Kidney (tissue), 14 donors: ENCODE measurements around the gene FAS. TPM values are rescaled to one million over a fixed set of nuclear protein-coding genes. Genes with fewer than 3 reads are reported as not detected.

Experiments
- DNase-seq, 5 donors: peaks; one replicate each; pipeline ENCODE4 v3.0.0-alpha.2; 2013 to 2020
- FAIRE-seq: peaks from 2 replicates; lab custom pipeline; 2012; peaks lifted over from hg19 to GRCh38; lab: Jason Lieb, UNC
- H3K27ac ChIP-seq, 2 donors: one replicate each; pipeline ENCODE4 v1.7.0; 2013; ENCODE audit warnings: low read depth in 2 of 2, low read length in 2 of 2, inconsistent platforms in 1 of 2
- H3K27me3 ChIP-seq: one replicate; pipeline ENCODE4 v1.7.1; 2013; ENCODE audit warnings: low read length, inconsistent platforms; ENCODE audit not compliant: control insufficient read depth, insufficient read depth
- H3K36me3 ChIP-seq, 3 donors: one replicate each; pipeline versions ENCODE4 v1.7.0 to v1.7.1; 2013; ENCODE audit warnings: low read length in 3 of 3, control low read depth in 1 of 3, inconsistent platforms in 1 of 3; ENCODE audit not compliant: insufficient read depth in 3 of 3, control insufficient read depth in 2 of 3
- H3K4me1 ChIP-seq, 3 donors: one replicate each; pipeline versions ENCODE4 v1.7.0 to v1.7.1; 2013; ENCODE audit warnings: low read length in 3 of 3, inconsistent platforms in 1 of 3, low read depth in 1 of 3; ENCODE audit not compliant: control insufficient read depth in 2 of 3, insufficient read depth in 2 of 3
- H3K4me3 ChIP-seq, 3 donors: one replicate each; pipeline versions ENCODE4 v1.7.0 to v1.8.1; 2013; ENCODE audit warnings: low read length in 3 of 3, control low read depth in 1 of 3, inconsistent platforms in 1 of 3
- H3K9ac ChIP-seq, 3 donors: one replicate each; pipeline versions ENCODE4 v1.7.0 to v1.7.1; 2013; ENCODE audit warnings: low read length in 3 of 3, control low read depth in 1 of 3, inconsistent platforms in 1 of 3
- H3K9me3 ChIP-seq, 3 donors: one replicate each; pipeline versions ENCODE4 v1.7.0 to v1.7.1; 2013; ENCODE audit warnings: low read length in 3 of 3, control low read depth in 1 of 3, inconsistent platforms in 1 of 3; ENCODE audit not compliant: control insufficient read depth in 2 of 3, insufficient read depth in 1 of 3
- CTCF ChIP-seq: IDR thresholded peaks from 3 replicates; pipeline ENCODE4 v1.5.1; 2012; ENCODE audit warnings: mild to moderate bottlenecking, moderate library complexity, borderline replicate concordance; ENCODE audit not compliant: insufficient read depth; ENCODE audit errors: extremely low read depth
- intact Hi-C: fragments of 100-400 bp; cut with DNase I; formaldehyde crosslinking; loops from one replicate; pipeline ENCODE4 v1.11.1; 2022
- polyA plus RNA-seq: library from polyadenylated mRNA; stranded (reverse); fragments of 350-450 nt; fragmentation: Illumina TruSeq; extraction: RNeasy Lipid Tissue Mini Kit (QIAGEN cat#74804); gene quantifications from one replicate; pipeline ENCODE4 v1.2.3, GENCODE V29; 2014; ENCODE audit warnings: low read depth, low replicate concordance; ENCODE audit not compliant: insufficient read depth
- total RNA-seq: library from RNA; stranded (reverse); fragmentation: NEBNext Ultra II Directional; extraction: Animal tissue kit (Norgen Biotek cat#: 25700); gene quantifications from one replicate; pipeline ENCODE4 v1.2.1, GENCODE V29; 2021
- donor health status: control.
- donor health status: control.
- donor health status: control.
- donor health status: control.
- donor health status: control.
- donor health status: DM: yes; HTN: yes; CAD: no.
- donor health status: Normal renal cell carcinoma (clear cell type).

Gene FAS
- total and polyA plus RNA-seq, 2 donors from 2014 or later = 6.5 to 45.2 TPM

DNA sequence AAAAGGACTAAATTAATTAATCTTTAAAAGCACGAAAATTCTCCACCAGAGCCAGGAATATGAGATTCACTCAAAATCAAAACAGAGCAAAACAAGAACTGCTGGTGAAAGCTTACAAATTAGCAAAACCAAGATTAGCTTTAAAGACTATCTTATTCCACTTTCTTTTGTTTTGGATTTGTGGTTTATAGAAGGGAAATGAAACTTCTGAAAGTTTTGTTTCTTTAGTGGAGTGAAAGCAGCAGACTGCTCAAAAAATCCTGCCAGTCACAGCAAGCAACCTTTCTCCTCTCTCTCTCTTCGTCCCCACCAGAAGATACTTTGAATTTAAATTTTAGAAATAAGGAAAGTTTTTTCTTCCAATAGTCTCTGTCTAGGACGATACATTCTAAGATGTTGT, 45.8 kb upstream of the FAS start:
- Histone ChIP-seq H3K9me3 (no peaks in the 10 kb centered on the region), H3K27me3 (no peaks in the 10 kb centered on the region), H3K4me3 (no peak overlapping the region), H3K27ac (no peak overlapping the region), H3K9ac (no peak overlapping the region), H3K4me1 (no peaks in the 10 kb centered on the region), H3K36me3 (peaks cover 0 to 8% (median 4%) of the 10 kb centered on the region in 3 donors)
- no peak for FAIRE-seq
- TF ChIP-seq CTCF = no peak
- no peak for DNase-seq
- intact Hi-C loops = no loop called here

DNA sequence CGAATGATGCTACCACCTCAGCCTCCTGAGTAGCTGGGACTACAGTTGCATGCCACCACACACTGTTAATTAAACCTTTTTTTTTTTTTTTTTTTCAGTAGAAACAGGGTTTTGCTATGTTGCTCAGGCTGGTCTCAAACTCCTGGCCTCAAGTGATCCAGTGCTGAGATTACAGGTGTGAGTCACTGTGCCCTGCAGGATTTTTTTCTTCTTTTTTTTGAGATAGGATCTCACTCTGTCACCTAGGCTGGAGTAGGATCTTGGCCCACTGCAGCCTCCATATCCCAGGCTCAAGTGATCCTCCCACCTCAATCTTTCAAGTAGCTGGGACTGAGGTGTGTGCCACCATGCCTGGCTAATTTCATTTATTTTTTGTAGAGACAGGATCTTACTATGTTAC, 44.4 kb upstream of the FAS start:
- no peak overlapping the region for H3K4me3 ChIP-seq

DNA sequence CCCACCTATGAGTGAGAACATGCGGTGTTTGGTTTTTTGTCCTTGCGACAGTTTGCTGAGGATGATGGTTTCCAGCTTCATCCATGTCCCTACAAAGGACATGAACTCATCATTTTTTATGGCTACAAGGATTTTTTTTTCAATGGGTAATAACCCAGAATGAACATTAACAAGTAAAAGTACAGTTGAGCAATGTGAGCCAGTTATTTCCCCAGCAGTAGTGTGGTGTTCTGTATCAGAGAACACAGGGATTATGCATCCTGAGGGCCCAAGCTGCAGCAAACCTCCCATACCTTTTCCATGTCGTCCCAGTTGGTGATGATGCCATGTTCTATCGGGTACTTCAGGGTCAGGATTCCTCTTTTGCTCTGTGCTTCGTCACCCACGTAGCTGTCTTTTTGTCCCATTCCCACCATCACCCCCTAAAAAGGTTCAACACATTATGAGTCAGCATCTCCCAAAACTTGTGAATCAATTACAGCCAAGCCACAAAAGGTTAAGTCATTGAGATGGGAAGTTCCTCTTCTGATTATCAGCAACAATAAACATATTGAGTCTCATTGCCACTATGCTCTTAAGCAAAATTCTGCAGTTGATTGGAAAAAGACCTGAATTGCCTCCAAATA, 43.5 kb upstream of the FAS start:
- intact Hi-C loops = no loop called here
- Histone ChIP-seq H3K27ac (no peak overlapping the region), H3K9ac (no peak overlapping the region), H3K9me3 (no peaks in the 10 kb centered on the region), H3K4me3 (no peak overlapping the region), H3K27me3 (no peaks in the 10 kb centered on the region), H3K36me3 (peaks cover 0 to 5% (median 4%) of the 10 kb centered on the region in 3 donors), H3K4me1 (no peaks in the 10 kb centered on the region)
- DNase-seq (no peak), FAIRE-seq (no peak)
- no peak for TF ChIP-seq CTCF

More for the DNA sequence above, 44.4 kb upstream of the FAS start:
- no peak for DNase-seq
- intact Hi-C loops = no loop called here
- TF ChIP-seq CTCF = no peak
- H3K27me3 ChIP-seq = no peaks in the 10 kb centered on the region
- no peak for FAIRE-seq
- peaks cover 0 to 5% (median 4%) of the 10 kb centered on the region in 3 donors for H3K36me3 ChIP-seq
- no peak overlapping the region for H3K9ac ChIP-seq
- H3K9me3 ChIP-seq = no peaks in the 10 kb centered on the region
- H3K27ac ChIP-seq = no peak overlapping the region
- no peaks in the 10 kb centered on the region for H3K4me1 ChIP-seq
